GM10248 (cell line): ENCODE results near the gene SASH3.
"Not testable (repeated sequence)": the region's sequence is repeated elsewhere in the genome, so short reads cannot be mapped to it uniquely, and the experiment has no call there.

Experiments
- CTCF ChIA-PET: fragments of 300-600 bp; sonication (Branson Sonifier 250); formaldehyde crosslinking; extraction: SDS; loops from one replicate; lab custom pipeline; 2021; ENCODE audit warnings: antibody characterized with exemption; lab: Yijun Ruan, JAX
- POLR2A ChIA-PET: fragments of 350-650 bp; sonication (Branson Sonifier 250); formaldehyde crosslinking; extraction: SDS; loops from one replicate; lab custom pipeline; 2020; ENCODE audit warnings: antibody characterized with exemption; lab: Yijun Ruan, JAX
- DNase-seq: peaks from one replicate; pipeline ENCODE4 v3.0.0; 2012; ENCODE audit errors: extremely low spot score
- CTCF ChIP-seq: IDR thresholded peaks from 2 replicates; pipeline ENCODE4 v1.5.1; 2012; ENCODE audit warnings: mild to moderate bottlenecking, low read depth; ENCODE audit errors: extremely low read depth, missing control alignments, control extremely low read depth

SASH3 gene

GRCh38 chrX:129738466-129739308, 41.1 kb upstream of the SASH3 start, which contains the start of gene XPNPEP2:
Gene XPNPEP2 (plus strand): TSS chrX:129738979. CDS start chrX:129739214, 235 bp downstream.
- no peak for TF ChIP-seq CTCF
- POLR2A ChIA-PET: interaction anchor here (0.6 kb wide), 1 partner anchor 1838 kb away, joined by 14 read pairs; no protein-coding TSS in a partner anchor
- CTCF ChIA-PET: interaction anchor here (1.3 to 1.5 kb wide), 2 partner anchors 14 to 15 kb away, joined by 3 to 4 read pairs; no protein-coding TSS in a partner anchor
- DNase-seq: no peak

GRCh38 chrX:129739578-129739977, 40.2 kb upstream of the SASH3 start:
- POLR2A ChIA-PET: no interaction called here
- CTCF ChIA-PET: interaction anchor here (1.5 kb wide), 1 partner anchor 14 kb away, joined by 4 read pairs; no protein-coding TSS in a partner anchor
- TF ChIP-seq CTCF: no peak
- no peak for DNase-seq

GRCh38 chrX:129741880-129742758, 37.6 kb upstream of the SASH3 start:
- POLR2A ChIA-PET: no interaction called here
- CTCF ChIA-PET: interaction anchor here (1.3 kb wide), 1 partner anchor 14 kb away, joined by 3 read pairs; no protein-coding TSS in a partner anchor

GRCh38 chrX:129742759-129743152, 37.0 kb upstream of the SASH3 start:
- POLR2A ChIA-PET, DNase-seq: not testable (repeated sequence)
- CTCF ChIA-PET: interaction anchor here (1.3 kb wide), 1 partner anchor 14 kb away, joined by 3 read pairs; no protein-coding TSS in a partner anchor

More at GRCh38 chrX:129741880-129742758, 37.6 kb upstream of the SASH3 start:
- DNase-seq: no peak
- TF ChIP-seq CTCF: no peak

GRCh38 chrX:129743821-129744220, 35.9 kb upstream of the SASH3 start:
- no peak for TF ChIP-seq CTCF
- no peak for DNase-seq
- POLR2A ChIA-PET: no interaction called here
- CTCF ChIA-PET: interaction anchor here (1.3 kb wide), 1 partner anchor 12 kb away, joined by 3 read pairs; no protein-coding TSS in a partner anchor

GRCh38 chrX:129744861-129745321, 34.9 kb upstream of the SASH3 start:
- CTCF ChIA-PET: interaction anchor here (1.3 to 1.8 kb wide), 3 partner anchors 11 to 93 kb away, joined by 3 to 5 read pairs (median 3); no protein-coding TSS in a partner anchor

More at GRCh38 chrX:129744861-129745321, 34.9 kb upstream of the SASH3 start:
- DNase-seq: no peak
- no peak for TF ChIP-seq CTCF
- POLR2A ChIA-PET: no interaction called here
